ENCODE measurements around the gene KCTD13.
"Not testable (repeated sequence)": the region's sequence is repeated elsewhere in the genome, so short reads cannot be mapped to it uniquely, and the experiment has no call there.

Gene KCTD13

GRCh38 chr16:29943846-29944799, 18.1 kb upstream of the KCTD13 start:
- peak; percentile 79 for FAIRE-seq

GRCh38 chr16:29940656-29941055, 14.6 kb upstream of the KCTD13 start:
- FAIRE-seq, result no peak

- FAIRE-seq, result not testable (repeated sequence)
Observed at GRCh38 chr16:29931750-29932149, 5.7 kb upstream of the KCTD13 start.

DNA sequence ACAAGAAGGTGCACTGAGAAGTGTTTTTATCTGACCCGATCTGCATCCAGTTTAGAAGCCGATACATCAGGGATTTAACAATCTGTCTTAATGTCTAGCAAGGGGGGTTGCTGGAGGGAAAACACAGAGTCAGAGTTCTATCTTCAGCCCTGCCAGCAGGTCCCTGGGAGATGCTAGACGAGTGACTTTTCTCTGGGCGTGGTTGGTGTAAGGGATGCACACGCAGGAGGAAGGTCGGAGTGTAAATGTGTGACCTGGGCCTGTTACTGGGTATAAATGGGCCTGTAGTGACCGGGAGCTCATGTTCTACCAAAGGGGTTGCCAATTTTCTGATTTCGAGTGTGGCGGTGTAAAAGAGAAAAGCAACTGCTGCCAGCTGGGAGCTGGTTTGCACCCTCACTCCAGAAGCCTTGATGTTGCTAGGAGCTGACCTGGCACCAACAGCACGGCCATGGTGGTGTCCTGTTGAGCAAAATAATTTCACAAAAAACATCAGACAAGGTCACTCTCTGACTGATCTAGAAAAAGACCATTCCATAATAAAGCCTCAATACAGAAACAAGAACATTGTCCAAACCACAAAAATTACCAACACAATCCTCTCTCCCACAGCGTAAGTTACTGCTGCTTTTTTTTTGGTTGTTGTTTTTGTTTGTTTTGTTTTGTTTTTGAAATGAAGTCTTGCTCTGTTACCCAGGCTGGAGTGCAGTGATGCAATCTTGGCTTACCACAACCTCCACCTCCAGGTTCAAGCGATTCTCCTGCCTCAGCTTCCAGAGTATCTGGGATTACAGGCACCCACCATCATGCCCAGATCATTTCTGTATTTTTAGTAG, 1.3 kb upstream of the KCTD13 start:
- peak; percentile 91 for FAIRE-seq

GRCh38 chr16:29926711-29927052, 656 bp upstream of the KCTD13 start:
- FAIRE-seq, result no peak

GRCh38 chr16:29925105-29925756, 795 bp downstream of the KCTD13 start:
- no peak for FAIRE-seq

DNA sequence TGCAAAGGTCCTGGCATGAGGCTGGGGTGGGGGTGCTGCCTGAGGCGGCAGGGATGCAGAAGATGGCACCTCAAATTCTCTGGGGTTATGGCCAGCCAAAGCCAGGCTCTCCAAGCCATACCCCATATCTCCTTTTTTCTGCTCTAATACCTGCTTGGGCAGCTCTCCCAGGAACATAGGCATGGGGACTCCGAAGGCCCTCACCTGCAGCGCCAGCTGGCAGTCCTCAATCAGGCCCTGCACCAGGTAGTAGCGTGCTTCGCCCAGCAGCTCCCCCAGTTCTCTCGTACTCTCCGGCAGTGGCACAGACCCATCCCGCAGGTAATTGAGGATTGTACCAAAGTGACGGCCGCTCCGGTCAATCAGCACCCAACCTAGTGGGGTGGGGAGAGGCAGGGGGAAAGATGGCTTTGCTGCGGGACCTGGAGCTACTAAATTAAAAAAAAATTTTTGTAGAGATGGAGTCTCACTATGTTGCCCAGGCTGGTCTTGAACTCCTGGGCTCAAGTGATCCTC, 3.0 kb downstream of the KCTD13 start:
- no peak for FAIRE-seq

DNA sequence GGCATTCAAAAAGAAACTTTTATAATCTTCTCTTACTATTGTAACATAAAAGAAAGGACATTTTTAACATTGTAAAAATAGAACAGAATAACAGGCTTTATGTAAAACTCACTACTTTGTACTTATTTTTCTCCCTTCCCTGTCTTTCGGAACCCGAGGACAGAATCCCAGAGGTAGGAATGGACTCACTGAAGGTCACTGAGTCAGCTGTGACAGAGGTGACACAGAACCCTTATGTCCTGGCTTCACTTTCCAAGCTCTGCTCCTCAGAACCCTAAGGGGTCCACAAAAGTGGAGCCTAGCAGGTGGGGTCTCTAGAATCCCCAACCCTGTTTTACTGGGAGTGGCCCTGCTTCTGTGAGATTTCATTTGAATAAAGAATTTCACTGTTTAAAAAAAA, 3.7 kb downstream of the KCTD13 start:
- FAIRE-seq, result no peak

DNA sequence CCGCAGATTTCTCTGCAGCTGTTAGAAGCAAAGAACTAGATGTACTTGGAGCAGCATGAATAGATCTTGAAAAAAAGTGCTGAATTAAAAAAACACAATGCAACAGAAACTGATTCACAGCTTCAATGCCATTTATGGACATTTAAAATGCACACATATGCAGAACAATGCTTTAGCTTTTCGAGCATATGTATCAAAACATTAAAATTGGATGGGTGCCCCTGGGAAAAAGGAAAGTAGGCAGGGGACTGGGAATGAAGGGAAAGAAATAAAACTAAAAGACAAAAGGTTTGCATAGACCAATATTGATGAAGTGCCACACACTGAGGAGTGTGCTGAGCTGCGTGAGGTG, 5.0 kb downstream of the KCTD13 start:
- FAIRE-seq, result no peak

DNA sequence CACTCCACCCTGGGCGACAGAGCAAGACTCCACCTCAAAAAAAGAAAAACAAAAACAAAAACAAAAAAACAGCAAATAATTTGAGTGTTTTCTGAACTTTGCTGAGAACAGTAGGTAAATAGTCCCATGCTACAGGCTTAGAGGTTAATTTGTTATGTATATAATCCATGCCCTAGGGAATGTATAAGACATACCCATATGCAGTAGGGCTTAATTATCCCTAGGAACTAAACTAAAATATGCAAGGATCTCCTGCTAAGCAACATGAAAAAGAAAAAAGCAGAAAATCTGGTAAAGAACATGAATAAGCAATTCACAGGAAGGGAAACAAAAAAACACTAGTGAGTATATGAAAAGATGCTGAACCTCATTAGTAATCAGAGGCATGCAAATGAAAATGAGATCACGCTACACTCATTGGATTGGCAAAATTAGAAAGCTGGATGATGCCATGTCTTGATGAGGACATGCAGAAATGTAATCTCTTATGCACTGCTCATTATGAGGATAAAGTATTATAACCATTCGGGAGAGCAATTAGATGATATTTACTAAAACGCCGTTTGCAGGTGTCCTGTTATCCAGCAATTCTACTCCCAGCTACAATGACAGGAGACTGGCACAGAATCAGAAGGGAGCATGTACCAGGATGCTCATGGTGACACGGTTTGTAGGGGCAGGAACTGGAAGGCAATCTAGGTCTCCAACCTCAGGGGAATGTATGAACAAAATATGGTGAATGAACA, 5.6 kb downstream of the KCTD13 start:
- FAIRE-seq, result no peak

DNA sequence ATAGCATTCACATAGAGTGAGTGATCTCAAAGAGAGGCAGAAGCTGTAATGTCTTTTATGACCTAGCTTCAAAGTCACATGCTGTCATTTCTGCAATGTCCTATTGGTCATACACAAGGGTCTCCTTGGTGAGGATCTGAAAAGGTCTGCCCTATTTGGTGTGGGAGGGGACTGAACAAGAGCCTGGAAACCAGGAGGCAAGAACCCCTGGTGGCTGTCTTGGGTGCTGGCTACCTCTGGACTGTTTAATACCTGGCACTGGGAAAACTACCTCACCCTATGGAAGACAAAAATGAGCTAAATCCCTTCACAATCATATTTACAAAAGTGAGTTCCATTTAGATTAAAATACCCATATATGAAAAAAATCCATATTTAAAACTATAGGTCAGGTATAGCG, 9.0 kb downstream of the KCTD13 start:
- FAIRE-seq, result no peak

DNA sequence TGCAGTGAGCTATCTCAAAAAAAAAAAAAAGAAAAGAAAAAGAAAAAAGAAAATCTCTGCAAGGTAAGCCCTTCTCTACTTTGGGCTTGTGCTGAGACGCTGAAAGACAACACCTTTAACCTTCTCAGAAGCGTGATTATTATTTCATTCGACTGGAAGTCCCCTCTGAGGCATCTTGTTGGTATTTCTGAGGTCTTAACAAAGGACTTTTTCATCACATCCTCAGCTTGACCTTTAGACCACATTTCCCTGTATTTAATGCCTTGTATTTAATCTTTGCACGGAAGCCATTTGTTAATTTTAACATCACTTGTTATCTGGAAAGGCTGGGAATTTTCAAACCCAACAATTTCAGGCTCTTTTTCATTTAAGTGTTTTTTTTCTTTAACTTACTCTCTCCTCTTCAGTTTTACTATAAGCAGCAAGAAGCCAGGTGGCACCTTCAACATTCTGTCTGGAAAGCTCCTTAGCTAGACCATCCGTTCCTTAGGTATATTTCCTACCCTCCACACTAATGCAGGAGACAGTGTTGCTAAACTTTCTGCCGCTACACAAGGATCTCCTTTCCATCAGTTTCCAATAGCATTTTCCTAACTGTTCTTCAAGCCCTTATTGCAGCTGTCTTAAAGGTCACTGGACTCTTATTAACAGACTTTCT, 10.3 kb downstream of the KCTD13 start:
- FAIRE-seq, result no peak

DNA sequence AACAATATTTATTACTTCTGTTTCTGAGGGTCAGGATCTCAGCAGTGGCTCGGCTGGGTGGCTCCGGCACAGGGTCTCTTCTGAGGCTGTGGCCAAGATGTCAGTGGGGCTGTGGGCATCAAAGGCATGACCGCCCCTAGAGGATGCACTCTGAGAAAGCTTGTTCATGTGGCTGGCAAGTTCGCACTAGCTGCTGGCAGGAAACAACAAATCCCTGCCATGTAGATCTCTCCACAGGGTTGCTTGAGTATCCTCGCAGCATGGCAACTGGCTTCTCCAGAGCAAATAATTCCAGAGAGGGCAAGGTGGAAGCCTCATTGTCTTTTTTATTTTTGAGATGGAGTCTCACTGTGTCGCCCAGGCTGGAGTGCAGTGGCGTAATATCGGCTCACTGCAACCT, 12.5 kb downstream of the KCTD13 start:
- FAIRE-seq, result no peak

- FAIRE-seq, result no peak
Observed at GRCh38 chr16:29912087-29912486, 13.9 kb downstream of the KCTD13 start.

- FAIRE-seq, result no peak
Observed at GRCh38 chr16:29911676-29912010, 14.4 kb downstream of the KCTD13 start.

DNA sequence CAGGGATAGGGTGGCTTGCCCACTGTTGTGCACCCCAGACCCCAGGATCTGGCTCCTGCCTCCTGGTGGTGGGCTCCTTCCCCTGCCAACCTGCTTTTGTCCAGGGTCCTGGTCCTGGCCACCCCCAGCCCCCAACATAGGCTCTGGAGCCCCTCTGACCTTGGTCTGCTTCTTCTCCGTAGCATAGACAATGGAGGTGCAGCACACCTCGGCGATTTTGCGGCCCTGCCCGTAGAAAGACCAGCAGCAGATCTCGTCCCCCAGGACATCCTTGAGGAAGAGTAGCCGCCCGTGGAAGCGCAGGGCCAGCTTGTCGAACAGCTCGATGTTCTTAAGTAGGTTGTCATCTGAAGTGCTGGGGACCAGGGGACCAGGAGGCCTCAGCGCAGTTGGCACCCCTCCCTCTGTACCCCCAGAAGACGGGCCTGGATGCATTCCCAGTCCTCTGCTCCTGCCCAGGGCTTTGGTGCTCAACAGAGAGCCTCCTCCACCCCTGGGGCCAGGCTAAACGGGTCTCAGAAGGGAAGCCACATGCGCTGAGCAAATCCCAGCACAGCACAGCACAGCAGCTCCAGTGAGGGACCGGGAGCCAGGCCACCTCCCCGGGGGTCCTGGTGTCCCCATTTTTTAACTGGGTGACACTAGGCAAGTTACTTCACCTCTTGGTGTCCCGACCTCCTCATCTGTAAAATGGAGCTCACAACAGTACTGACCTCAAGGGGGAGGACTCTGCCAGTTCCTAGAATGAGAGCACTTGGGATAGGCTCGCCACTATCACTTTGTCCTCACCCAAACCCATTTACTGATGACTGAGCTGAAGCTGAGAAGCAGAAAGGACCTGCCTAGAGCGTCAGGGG, 15.0 kb downstream of the KCTD13 start:
- FAIRE-seq, result no peak

GRCh38 chr16:29909851-29910250, 16.2 kb downstream of the KCTD13 start:
- not testable (repeated sequence) for FAIRE-seq

DNA sequence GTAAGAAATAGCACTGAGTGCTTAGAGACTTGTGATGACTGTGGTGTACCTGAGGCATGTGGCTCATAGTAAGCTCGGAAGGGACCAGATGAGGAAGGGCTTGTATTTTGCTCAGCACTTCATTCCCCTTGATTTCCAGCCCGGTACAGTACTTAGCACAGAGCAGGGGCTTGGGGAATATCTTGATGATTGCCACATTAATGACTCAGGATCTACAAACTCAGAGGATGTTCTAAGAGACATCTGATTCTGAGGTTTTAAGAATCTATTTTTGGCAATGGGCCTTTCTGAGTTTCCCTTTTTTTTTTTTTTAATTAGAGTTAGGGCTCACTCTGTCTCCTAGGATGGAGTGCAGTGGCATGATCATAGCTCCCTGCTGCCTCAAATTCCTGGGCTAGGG, 16.6 kb downstream of the KCTD13 start:
- FAIRE-seq, result no peak

- no peak for FAIRE-seq
Observed at GRCh38 chr16:29908719-29909220, 17.3 kb downstream of the KCTD13 start.

DNA sequence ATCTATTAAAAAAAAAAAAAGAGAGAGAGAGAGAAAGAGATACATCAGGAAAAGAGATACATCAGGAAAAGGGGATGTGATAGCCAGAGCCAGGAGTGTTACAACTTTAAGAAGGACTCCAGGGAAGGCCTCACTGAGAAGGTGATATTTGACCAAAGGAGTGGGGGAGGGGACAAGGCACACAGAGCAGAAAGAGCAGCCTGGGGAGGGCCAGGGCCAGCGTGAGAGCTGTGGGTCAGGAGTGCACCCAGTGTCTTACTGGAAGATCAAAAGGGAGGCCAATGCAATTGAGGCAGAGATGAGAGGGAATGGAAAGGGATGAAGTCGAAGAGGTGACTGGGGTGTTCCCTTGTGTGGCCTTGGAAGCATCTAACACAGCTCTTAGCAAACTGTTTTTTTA, 18.1 kb downstream of the KCTD13 start:
- FAIRE-seq, result no peak
